Small intestine (tissue), 7 donors: ENCODE data around the gene SHTN1. TPM values are rescaled to one million over a fixed set of nuclear protein-coding genes. Genes with fewer than 3 reads are reported as not detected.

ENCODE experiments used
- DNase-seq, 2 donors: peaks; one replicate each; pipeline versions ENCODE4 v3.0.0 to v3.0.0-alpha.2; 2013
- FAIRE-seq: peaks from 2 replicates; lab custom pipeline; 2012; peaks lifted over from hg19 to GRCh38; lab: Jason Lieb, UNC
- H3K27ac ChIP-seq, 3 donors: one replicate each; pipeline ENCODE4 v1.5.1; 2013; ENCODE audit warnings: low read length in 2 of 3, mild to moderate bottlenecking in 2 of 3, control low read depth in 1 of 3, inconsistent platforms in 1 of 3, low read depth in 1 of 3, moderate library complexity in 1 of 3
- H3K27me3 ChIP-seq, 3 donors: one replicate each; pipeline ENCODE4 v1.6.1; 2013; ENCODE audit warnings: low read length in 3 of 3, inconsistent platforms in 1 of 3; ENCODE audit not compliant: control insufficient read depth in 3 of 3, insufficient read depth in 3 of 3
- H3K36me3 ChIP-seq, 3 donors: one replicate each; pipeline ENCODE4 v1.6.1; 2013; ENCODE audit warnings: low read length in 3 of 3, inconsistent platforms in 1 of 3, low read depth in 1 of 3, mild to moderate bottlenecking in 1 of 3, moderate library complexity in 1 of 3; ENCODE audit not compliant: control insufficient read depth in 3 of 3, insufficient read depth in 2 of 3
- H3K4me1 ChIP-seq, 3 donors: one replicate each; pipeline ENCODE4 v1.6.1; 2013; ENCODE audit warnings: low read length in 2 of 3, inconsistent platforms in 1 of 3, low read depth in 1 of 3, mild to moderate bottlenecking in 1 of 3, moderate library complexity in 1 of 3; ENCODE audit not compliant: control insufficient read depth in 3 of 3, insufficient read depth in 2 of 3
- H3K4me3 ChIP-seq, 3 donors: one replicate each; pipeline ENCODE4 v1.5.1; 2013; ENCODE audit warnings: low read length in 3 of 3, control low read depth in 1 of 3, inconsistent platforms in 1 of 3, low read depth in 1 of 3, mild to moderate bottlenecking in 1 of 3, moderate library complexity in 1 of 3
- H3K9me3 ChIP-seq, 2 donors: one replicate each; pipeline ENCODE4 v1.6.1; 2013; ENCODE audit warnings: low read depth in 1 of 2, low read length in 1 of 2; ENCODE audit not compliant: control insufficient read depth in 2 of 2, insufficient read depth in 1 of 2
- WGBS, 3 donors: extraction: QIAGEN DNeasy Blood & Tissue Kit; methylation state at CpG; one replicate each; pipeline ENCODE4 v1.1.7; 2013; 5-methylcytosine and 5-hydroxymethylcytosine counted together
- polyA plus RNA-seq, 4 donors: library from polyadenylated mRNA; stranded (reverse) in 3 of 4; unstranded in 1 of 4; fragments of 200-250 nt in 3 of 4; fragments of 120-200 nt in 1 of 4; gene quantifications; one replicate each; pipeline versions ENCODE4 v1.2.1 to v1.2.3, GENCODE V29; 2013
- donor health status: healthy with polysubstance abuse.
- donor health status: control.
- donor health status: control.
- donor health status: Bipolar disorder and iron deficiency.
- donor health status: healthy.

Gene SHTN1
- polyA plus RNA-seq, 4 donors = 8.9 to 47.9 (median 9.8) TPM

DNA sequence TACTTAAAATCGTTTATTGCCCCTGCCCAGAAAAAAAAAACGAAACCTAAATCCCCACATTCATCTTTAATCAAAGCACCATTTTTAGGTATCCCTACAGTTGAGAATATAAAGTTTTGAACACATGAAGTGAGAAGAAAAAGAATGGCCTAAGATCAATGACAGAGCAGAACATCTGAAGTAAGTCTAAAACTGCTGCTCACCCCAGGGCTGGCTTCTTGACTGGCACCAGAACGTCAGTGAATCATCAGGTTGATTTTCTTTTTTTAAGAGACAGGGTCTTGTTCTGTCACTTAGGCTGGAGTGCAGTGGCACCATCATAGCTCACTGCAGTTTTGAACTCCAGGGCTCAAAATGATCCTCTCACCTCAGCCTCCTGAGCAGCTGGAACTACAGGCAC is 24.9 kb downstream of the SHTN1 start:
- DNase-seq (no peak), FAIRE-seq (no peak)
- Histone ChIP-seq H3K9me3 (no peaks in the 10 kb centered on the region), H3K36me3 (peaks cover 0 to 6% (median 0%) of the 10 kb centered on the region in 3 donors), H3K27me3 (no peaks in the 10 kb centered on the region), H3K4me3 (no peak overlapping the region), H3K4me1 (peaks cover 0 to 4% (median 0%) of the 10 kb centered on the region in 3 donors), H3K27ac (no peak overlapping the region)
- 66 to 73% (median 72%) methylated on average over 3 of the region's 3 CpGs for WGBS, 3 donors

- Histone ChIP-seq H3K27ac (no peak overlapping the region), H3K9me3 (no peaks in the 10 kb centered on the region), H3K27me3 (no peaks in the 10 kb centered on the region), H3K4me3 (no peak overlapping the region), H3K36me3 (peaks cover 0 to 6% (median 0%) of the 10 kb centered on the region in 3 donors), H3K4me1 (no peaks in the 10 kb centered on the region)
- DNase-seq (no peak), FAIRE-seq (no peak)
- WGBS, 3 donors = 85 to 90% (median 88%) methylated on average over 2 of the region's 2 CpGs
Measured at GRCh38 chr10:116978901-116979300, 26.1 kb downstream of the SHTN1 start.

- Histone ChIP-seq H3K27me3 (no peaks in the 10 kb centered on the region), H3K9me3 (no peaks in the 10 kb centered on the region), H3K36me3 (peaks cover 0 to 3% (median 0%) of the 10 kb centered on the region in 3 donors), H3K4me1 (no peaks in the 10 kb centered on the region), H3K27ac (no peak overlapping the region), H3K4me3 (no peak overlapping the region)
- no peak for DNase-seq
- 50 to 57% (median 57%) methylated on average over 5 of the region's 5 CpGs for WGBS, 3 donors
- no peak for FAIRE-seq
Measured at GRCh38 chr10:116974456-116975005, 30.5 kb downstream of the SHTN1 start.

DNA sequence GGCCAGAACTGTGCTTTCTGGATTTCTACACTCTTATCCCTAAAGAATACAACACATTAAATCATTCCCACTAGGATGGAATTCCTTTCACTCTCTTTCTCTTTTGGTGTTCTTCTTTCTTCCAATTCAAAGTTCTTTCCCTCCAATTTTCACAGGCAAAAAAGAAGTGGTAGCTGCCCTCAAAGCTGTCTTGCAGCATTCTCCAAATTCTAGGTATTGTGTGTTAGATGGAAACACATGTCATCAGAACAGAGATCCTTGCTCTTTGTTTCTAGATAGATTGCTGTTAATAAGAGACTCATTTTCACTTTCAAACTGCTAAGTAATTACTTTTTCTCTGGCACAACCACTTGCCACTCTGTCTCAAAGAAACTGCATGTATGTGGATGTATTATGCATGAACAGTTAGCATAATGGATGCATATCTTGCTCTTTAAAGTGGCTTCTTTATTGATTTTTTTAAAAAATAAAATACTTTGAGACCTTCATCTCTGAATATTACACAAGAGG is 31.0 kb downstream of the SHTN1 start:
- Histone ChIP-seq H3K4me3 (no peak overlapping the region), H3K36me3 (peaks cover 0 to 2% (median 0%) of the 10 kb centered on the region in 3 donors), H3K27ac (no peak overlapping the region), H3K4me1 (no peaks in the 10 kb centered on the region), H3K27me3 (no peaks in the 10 kb centered on the region), H3K9me3 (no peaks in the 10 kb centered on the region)
- no peak for DNase-seq
- no peak for FAIRE-seq

GRCh38 chr10:116973371-116973905 is 31.5 kb downstream of the SHTN1 start:
- H3K4me3 ChIP-seq = no peak overlapping the region
- WGBS, 3 donors = 91 to 96% (median 94%) methylated on average over 4 of the region's 4 CpGs
- DNase-seq = no peak
- H3K36me3 ChIP-seq = peaks cover 0 to 4% (median 0%) of the 10 kb centered on the region in 3 donors
- FAIRE-seq = no peak
- H3K4me1 ChIP-seq = no peaks in the 10 kb centered on the region
- no peaks in the 10 kb centered on the region for H3K9me3 ChIP-seq
- H3K27me3 ChIP-seq = no peaks in the 10 kb centered on the region
- no peak overlapping the region for H3K27ac ChIP-seq

DNA sequence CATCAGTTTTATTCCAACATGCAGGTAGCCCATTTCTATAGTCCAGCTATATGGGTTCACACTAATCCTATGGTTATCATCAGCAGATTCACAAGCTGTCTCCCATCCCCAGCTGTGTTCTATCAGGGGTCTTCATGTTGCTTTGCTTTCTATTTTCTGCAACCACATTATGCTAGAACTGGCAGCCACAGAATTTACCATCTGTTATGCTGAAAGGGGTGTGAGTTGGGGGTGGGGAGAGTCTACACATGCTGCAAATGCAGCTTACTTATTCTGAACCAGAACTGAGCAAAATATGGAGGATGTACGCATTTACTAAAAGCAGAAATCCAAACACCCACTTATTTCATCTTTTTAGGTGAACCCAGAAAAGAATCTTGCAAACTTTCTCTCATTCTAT is 32.9 kb downstream of the SHTN1 start:
- Histone ChIP-seq H3K9me3 (no peaks in the 10 kb centered on the region), H3K36me3 (peaks cover 0 to 8% (median 0%) of the 10 kb centered on the region in 3 donors), H3K27ac (no peak overlapping the region), H3K27me3 (no peaks in the 10 kb centered on the region), H3K4me1 (no peaks in the 10 kb centered on the region), H3K4me3 (no peak overlapping the region)
- FAIRE-seq (no peak), DNase-seq (no peak)
- WGBS, 3 donors = 87 to 95% (median 92%) methylated on average over 1 of the region's 1 CpG

DNA sequence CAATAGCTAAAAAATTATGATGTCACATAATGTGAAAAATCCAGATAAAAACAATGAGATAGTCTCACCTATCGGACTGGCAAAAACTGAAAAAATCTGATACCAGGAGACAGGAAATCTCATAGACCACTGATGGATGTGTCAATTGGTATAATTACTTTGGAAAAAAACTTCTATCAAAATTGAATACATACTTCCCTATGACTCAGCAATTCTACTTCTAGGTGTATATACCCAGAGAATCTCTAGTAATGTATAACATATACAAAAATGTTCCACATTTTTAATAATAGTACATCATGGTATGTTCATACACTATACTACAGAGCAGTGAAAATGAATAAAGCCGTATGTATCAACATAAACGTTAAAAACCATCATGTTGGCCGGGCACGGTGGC is 34.9 kb downstream of the SHTN1 start:
- H3K27ac ChIP-seq = no peak overlapping the region
- no peaks in the 10 kb centered on the region for H3K9me3 ChIP-seq
- no peak overlapping the region for H3K4me3 ChIP-seq
- no peaks in the 10 kb centered on the region for H3K4me1 ChIP-seq
- peaks cover 0 to 14% (median 0%) of the 10 kb centered on the region in 3 donors for H3K36me3 ChIP-seq
- no peaks in the 10 kb centered on the region for H3K27me3 ChIP-seq
- DNase-seq = no peak
- WGBS, 3 donors = 97 to 98% (median 98%) methylated on average over 5 of the region's 5 CpGs
- no peak for FAIRE-seq

GRCh38 chr10:116968331-116968730 is 36.7 kb downstream of the SHTN1 start:
- DNase-seq = no peak
- WGBS, 3 donors = 73 to 86% (median 85%) methylated on average over 3 of the region's 3 CpGs
- H3K27me3 ChIP-seq = no peaks in the 10 kb centered on the region
- no peak for FAIRE-seq
- H3K36me3 ChIP-seq = peaks cover 0 to 15% (median 0%) of the 10 kb centered on the region in 3 donors
- H3K9me3 ChIP-seq = no peaks in the 10 kb centered on the region
- H3K27ac ChIP-seq = no peak overlapping the region
- no peaks in the 10 kb centered on the region for H3K4me1 ChIP-seq
- no peak overlapping the region for H3K4me3 ChIP-seq
